ENCODE results near the gene EPN1. TPM values are rescaled to one million over a fixed set of nuclear protein-coding genes. Genes with fewer than 3 reads are reported as not detected.
A peak's percentile ranks its signal among the peaks of the same experiment; 100 is the strongest.

EPN1 gene
- total and polyA plus RNA-seq, 5 donors = 175 to 232 (median 205) TPM

DNA sequence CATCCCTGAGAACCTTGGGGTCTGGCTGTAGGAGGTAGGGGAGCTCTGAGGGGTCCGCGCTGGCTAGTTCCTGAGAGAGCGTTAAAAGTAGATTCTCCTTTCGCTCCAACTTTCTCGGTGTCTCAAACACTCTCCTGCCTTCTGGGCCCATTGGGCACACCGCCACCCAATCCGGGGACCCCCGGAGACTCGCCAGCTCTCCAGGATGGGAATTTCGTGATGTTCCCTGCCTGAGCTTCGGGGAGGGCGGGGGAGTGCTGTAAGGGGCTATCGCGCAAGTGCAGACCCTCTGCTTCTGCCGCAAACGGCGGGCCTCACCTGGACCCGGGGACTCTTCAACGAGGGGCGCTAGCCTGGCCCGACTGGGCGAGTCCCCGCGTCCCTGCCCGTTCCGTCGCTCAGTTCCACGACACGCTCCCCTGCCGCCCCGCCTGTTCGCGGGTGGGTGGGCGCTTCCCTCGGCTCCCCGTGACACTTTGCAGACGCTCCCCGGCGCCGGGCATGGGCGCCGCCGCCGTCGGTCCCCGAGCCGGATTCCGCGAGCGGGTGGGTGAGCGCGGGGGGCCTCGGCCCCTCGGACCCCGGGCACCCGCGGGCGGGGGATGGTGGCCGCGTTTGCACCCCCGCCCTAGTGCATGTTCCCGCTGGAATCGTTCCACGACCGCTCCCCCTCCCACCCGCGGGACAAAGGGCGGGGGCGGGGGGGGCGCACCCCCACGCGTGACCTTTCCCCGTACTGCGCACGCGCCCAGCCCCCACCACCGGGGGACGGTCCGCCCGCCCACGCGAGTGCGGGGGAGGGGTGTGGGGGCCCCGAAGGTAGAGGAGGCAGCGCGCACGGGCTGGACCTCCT lies 27.1 kb upstream of the EPN1 start, which contains the start of gene CCDC106:
Gene CCDC106 (plus strand): TSS at position 481 of the 853 bp plus-strand sequence. CDS start 835 bp downstream, outside the sequence.
- Histone ChIP-seq H3K4me1 (ENCODE audit: control insufficient read depth, insufficient read depth, low read length) (no peaks in the 10 kb centered on the region), H3K9me3 (ENCODE audit: control insufficient read depth, low read length) (no peaks in the 10 kb centered on the region), H3K4me3 (ENCODE audit: low read length) (peak within 1 kb of the TSS; percentile 65), H3K27ac (ENCODE audit: low read length) (peak within 1 kb of the TSS; percentile 39), H3K27me3 (ENCODE audit: control insufficient read depth, insufficient read depth) (no peaks in the 10 kb centered on the region)
- intact Hi-C loops (cut with DNase I) = no loop called here
- DNase-seq (peak; percentile 80 to 91 (median 90)), ATAC-seq (peak; percentile 49 to 52)
- WGBS = under 1% methylated on average over 87 of the region's 87 CpGs

DNA sequence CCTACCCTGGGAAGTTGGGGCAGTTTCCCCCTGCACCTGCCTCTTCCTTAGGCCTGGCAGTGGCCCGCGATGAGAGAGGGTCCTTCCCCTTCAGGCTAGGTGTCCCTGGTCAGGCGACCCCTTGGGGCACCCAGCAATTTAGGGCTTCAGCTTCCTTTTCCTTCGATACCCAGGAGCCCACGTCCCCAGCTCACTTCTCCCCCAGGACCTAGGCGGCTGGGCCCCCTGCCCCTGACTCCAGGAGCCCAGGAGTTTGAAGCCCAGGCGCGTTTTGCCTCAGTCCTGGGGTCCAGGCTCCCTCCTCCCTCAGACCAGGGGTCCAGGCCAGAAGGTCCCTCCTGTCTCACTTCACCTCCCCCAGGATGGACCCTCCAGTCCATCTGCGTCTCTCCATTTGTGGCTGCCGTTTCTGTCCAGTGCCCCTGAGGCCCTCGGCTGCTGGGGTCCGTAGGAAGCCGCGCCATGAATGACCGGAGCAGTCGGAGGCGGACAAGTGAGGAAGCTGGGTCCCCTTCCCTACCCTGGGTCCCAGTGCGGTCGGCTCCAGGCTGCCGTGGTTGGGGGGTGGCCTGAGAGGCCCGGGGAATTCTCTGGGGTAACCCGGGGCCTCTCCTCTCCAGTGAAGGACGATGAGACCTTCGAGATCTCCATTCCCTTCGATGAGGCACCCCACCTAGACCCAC lies 26.3 kb upstream of the EPN1 start:
- DNase-seq (no peak), ATAC-seq (no peak)
- no peaks in the 10 kb centered on the region for H3K9me3 ChIP-seq (ENCODE audit: control insufficient read depth, low read length)
- WGBS = 18% methylated on average over 25 of the region's 25 CpGs
- H3K4me3 ChIP-seq (ENCODE audit: low read length) = peak overlapping the region; percentile 65
- peak overlapping the region; percentile 39 for H3K27ac ChIP-seq (ENCODE audit: low read length)
- intact Hi-C loops (cut with DNase I) = no loop called here
- no peaks in the 10 kb centered on the region for H3K27me3 ChIP-seq (ENCODE audit: control insufficient read depth, insufficient read depth)
- no peaks in the 10 kb centered on the region for H3K4me1 ChIP-seq (ENCODE audit: control insufficient read depth, insufficient read depth, low read length)

DNA sequence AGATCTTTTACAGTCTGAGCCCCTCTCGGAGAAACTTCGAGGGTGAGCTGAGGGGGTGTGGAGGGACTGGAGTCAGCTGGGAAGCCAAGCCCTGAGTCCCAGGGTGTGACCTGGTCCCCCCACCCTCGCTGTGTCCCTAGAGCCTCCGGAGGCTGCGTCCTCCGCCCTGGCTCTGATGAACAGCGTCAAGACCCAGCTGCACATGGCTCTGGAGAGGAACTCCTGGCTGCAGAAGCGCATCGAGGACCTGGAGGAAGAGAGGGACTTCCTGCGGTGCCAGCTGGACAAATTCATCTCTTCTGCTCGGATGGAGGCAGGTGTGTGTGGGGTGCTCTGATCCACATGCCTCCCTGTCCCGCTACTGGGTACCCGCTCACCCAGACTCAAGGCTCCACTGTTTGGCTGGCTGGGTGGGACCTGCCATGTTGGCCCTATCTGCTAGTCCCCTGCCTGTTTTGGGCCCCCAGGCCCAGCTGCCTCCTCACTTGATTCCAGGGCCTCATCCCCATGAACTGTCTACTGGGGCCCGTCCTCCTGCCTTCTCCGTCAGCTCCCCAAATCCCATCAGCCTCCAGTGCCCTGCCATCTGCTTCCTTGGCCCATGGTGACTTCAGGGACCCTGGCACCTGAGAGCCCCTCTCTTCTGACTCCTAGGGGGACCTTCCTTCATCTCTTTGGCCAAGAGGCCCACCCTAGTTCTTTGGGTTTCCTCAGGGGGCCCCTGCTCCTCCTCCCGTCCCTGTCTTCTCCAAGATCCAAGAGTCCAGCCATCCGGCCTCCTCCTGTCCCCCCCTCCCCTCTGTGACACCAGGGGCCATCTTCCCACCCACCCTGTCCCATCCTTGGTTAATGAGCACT lies 25.5 kb upstream of the EPN1 start:
- peak overlapping the region; percentile 65 for H3K4me3 ChIP-seq (ENCODE audit: low read length)
- no peak overlapping the region for H3K27ac ChIP-seq (ENCODE audit: low read length)
- H3K27me3 ChIP-seq (ENCODE audit: control insufficient read depth, insufficient read depth) = no peaks in the 10 kb centered on the region
- H3K4me1 ChIP-seq (ENCODE audit: control insufficient read depth, insufficient read depth, low read length) = no peaks in the 10 kb centered on the region
- DNase-seq = peak in 1 of 3 donors; percentile 46
- H3K9me3 ChIP-seq (ENCODE audit: control insufficient read depth, low read length) = no peaks in the 10 kb centered on the region
- ATAC-seq = no peak
- intact Hi-C loops (cut with DNase I) = no loop called here
- 79% methylated on average over 17 of the region's 17 CpGs for WGBS

DNA sequence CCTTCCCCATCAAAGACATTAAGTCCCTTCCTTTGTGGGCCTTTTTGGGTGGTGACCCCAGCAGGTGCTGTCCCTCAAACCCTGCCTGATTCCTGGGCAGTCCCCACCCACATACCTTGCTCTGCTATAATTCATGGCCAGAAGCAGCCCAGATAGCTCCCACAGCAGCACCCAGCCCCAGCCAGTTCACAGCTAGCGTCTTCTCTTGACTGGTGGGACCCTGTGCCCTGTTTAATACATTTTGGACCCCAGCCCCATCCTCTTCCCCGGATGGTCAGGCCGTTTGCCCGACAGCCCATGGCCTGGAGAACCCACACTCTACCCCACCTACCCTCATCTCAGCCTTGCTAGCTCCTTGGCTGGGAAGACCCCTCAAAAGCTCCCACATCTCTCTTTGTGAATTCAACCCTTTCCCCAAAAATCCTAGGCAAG lies 24.9 kb upstream of the EPN1 start:
- intact Hi-C loops (cut with DNase I) = no loop called here
- DNase-seq (peak in 1 of 3 donors; percentile 14), ATAC-seq (no peak)
- WGBS = 89% methylated on average over 4 of the region's 4 CpGs
- H3K27ac ChIP-seq (ENCODE audit: low read length) = no peak overlapping the region
- no peaks in the 10 kb centered on the region for H3K4me1 ChIP-seq (ENCODE audit: control insufficient read depth, insufficient read depth, low read length)
- H3K9me3 ChIP-seq (ENCODE audit: control insufficient read depth, low read length) = no peaks in the 10 kb centered on the region
- no peaks in the 10 kb centered on the region for H3K27me3 ChIP-seq (ENCODE audit: control insufficient read depth, insufficient read depth)
- H3K4me3 ChIP-seq (ENCODE audit: low read length) = no peak overlapping the region

DNA sequence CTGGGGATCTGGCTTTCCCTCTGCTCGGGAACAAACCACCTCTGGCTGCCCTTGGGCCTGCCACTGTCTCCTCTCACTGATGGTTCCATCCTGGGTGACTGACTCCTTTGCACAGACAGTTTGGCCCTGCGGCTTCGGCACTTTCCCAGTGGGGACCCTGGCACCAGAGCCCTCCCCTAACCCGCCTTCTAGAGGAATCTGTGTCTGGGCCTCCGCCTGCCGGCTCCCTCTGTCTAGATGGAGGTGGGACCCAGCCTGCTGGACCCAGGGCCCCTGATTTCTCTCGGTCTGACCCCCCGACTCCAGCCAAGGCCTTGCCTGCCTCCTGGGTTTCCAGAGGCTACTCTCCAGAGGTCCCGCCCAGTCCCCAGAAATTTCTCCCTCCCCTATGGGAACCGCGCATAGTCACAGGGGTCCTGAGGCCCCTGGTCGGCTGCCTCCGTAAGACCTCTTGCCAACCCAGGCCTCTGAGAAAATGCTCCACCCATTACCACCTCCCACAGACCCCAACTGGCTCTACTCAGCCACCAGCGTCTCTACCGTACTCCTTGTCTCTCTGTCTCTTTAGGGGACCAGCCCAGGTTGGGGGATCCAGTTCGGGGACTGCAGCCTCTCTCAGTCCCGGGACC lies 24.3 kb upstream of the EPN1 start:
- WGBS = 92% methylated on average over 17 of the region's 17 CpGs
- intact Hi-C loops (cut with DNase I) = no loop called here
- no peaks in the 10 kb centered on the region for H3K4me1 ChIP-seq (ENCODE audit: control insufficient read depth, insufficient read depth, low read length)

DNA sequence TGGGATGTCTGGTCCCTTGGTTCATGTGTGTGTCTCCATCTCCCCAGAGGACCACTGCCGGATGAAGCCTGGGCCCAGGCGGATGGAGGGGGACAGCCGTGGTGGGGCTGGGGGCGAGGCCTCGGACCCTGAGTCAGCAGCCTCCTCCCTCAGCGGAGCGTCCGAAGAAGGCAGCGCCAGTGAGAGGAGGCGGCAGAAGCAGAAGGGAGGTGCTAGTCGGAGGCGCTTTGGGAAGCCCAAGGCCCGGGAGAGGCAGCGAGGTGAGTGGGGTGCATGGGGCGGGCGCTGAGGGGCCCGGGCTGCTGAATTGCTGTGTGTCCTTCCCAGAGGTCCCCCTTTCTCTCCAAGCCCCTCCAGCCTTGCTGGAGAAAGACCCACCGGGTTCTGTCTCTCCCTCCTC lies 23.8 kb upstream of the EPN1 start:
- intact Hi-C loops (cut with DNase I) = no loop called here
- Histone ChIP-seq H3K4me1 (ENCODE audit: control insufficient read depth, insufficient read depth, low read length) (no peaks in the 10 kb centered on the region), H3K4me3 (ENCODE audit: low read length) (no peak overlapping the region), H3K27ac (ENCODE audit: low read length) (no peak overlapping the region), H3K27me3 (ENCODE audit: control insufficient read depth, insufficient read depth) (no peaks in the 10 kb centered on the region), H3K9me3 (ENCODE audit: control insufficient read depth, low read length) (no peaks in the 10 kb centered on the region)
- ATAC-seq (no peak), DNase-seq (no peak)
- 81% methylated on average over 18 of the region's 18 CpGs for WGBS

More for the DNA sequence above, 24.3 kb upstream of the EPN1 start:
- no peak overlapping the region for H3K4me3 ChIP-seq (ENCODE audit: low read length)
- no peaks in the 10 kb centered on the region for H3K27me3 ChIP-seq (ENCODE audit: control insufficient read depth, insufficient read depth)
- H3K9me3 ChIP-seq (ENCODE audit: control insufficient read depth, low read length) = no peaks in the 10 kb centered on the region
- ATAC-seq (no peak), DNase-seq (peak in 1 of 3 donors; percentile 64)
- no peak overlapping the region for H3K27ac ChIP-seq (ENCODE audit: low read length)

DNA sequence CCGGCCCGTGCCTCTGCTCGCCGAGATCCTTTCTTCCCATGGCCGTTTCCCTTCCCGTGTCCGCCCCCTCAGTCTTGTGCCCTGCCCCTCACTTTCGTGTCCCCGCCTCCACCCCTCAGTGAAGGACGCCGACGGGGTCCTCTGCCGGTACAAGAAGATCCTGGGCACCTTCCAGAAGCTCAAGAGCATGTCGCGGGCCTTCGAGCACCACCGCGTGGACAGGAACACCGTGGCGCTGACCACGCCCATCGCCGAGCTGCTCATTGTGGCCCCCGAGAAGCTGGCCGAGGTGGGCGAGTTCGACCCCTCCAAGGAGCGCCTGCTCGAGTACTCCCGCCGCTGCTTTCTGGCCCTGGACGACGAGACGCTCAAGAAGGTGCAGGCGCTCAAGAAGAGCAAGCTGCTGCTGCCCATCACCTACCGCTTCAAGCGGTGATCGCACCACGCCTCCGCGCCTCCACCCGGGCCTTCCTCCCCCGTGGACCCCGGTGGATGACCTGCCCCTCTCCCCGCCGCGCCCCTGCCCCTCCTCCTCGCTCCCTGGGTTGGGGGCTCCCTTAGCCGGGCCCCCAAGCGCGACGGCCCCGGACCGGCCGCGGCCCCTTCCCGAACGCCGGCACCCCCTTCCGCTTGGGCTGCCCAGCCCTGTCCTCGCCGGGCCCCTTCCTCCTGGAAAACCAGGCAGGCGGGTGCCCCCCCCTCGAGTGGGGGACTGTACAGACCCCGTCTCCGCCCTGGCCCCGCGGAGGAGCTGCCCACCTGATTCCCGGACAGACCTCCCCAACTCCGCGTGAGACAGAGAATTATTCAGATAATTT lies 22.5 kb upstream of the EPN1 start:
- ATAC-seq = no peak
- Histone ChIP-seq H3K4me1 (ENCODE audit: control insufficient read depth, insufficient read depth, low read length) (peaks cover 9% of the 10 kb centered on the region), H3K9me3 (ENCODE audit: control insufficient read depth, low read length) (no peaks in the 10 kb centered on the region), H3K27ac (ENCODE audit: low read length) (no peak overlapping the region), H3K4me3 (ENCODE audit: low read length) (no peak overlapping the region), H3K27me3 (ENCODE audit: control insufficient read depth, insufficient read depth) (no peaks in the 10 kb centered on the region)
- 73% methylated on average over 71 of the region's 71 CpGs for WGBS
- intact Hi-C loops (cut with DNase I) = no loop called here
- DNase-seq = peak in 2 of 3 donors; percentile 75 to 82

DNA sequence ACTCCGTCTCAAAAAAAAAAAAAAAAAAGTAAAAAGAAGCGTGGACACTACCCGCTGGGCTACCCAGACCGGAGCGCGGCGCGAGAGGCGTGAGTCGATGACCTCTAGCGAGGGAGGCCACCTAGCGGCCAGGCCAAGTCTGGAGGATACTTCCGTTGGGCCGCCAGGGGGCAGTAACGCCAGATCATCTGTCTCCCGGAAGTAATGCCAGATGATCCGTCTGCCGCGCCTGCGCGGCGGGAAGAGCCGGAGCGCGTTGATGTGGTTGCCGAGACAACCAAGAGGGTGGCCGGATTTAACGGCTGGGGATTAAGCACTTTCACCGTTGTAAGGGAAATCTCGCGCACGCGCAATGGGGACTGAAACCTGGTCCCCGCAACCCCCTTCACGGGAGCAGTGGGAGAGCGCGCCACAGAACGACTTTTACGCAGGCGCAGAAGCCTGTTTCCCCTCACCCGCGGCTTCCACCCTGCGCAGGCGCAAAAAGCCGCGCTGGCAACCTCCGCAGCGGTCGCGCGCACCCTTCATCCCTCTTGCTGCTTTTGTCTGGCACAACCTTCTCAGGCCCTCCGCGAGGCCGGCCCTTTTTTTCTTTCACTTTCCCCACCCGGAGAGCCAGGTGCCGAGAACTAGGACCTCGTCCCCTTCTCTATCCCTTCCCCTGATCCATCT lies 21.2 kb upstream of the EPN1 start:
- Histone ChIP-seq H3K4me3 (ENCODE audit: low read length) (peak overlapping the region; percentile 92), H3K27me3 (ENCODE audit: control insufficient read depth, insufficient read depth) (no peaks in the 10 kb centered on the region), H3K27ac (ENCODE audit: low read length) (peak overlapping the region; percentile 99), H3K9me3 (ENCODE audit: control insufficient read depth, low read length) (no peaks in the 10 kb centered on the region), H3K4me1 (ENCODE audit: control insufficient read depth, insufficient read depth, low read length) (peaks cover 14% of the 10 kb centered on the region)
- intact Hi-C loops (cut with DNase I) = no loop called here
- DNase-seq (peak; percentile 98 to 99 (median 99)), ATAC-seq (peak; percentile 72 to 75)
- WGBS = under 1% methylated on average over 57 of the region's 57 CpGs

DNA sequence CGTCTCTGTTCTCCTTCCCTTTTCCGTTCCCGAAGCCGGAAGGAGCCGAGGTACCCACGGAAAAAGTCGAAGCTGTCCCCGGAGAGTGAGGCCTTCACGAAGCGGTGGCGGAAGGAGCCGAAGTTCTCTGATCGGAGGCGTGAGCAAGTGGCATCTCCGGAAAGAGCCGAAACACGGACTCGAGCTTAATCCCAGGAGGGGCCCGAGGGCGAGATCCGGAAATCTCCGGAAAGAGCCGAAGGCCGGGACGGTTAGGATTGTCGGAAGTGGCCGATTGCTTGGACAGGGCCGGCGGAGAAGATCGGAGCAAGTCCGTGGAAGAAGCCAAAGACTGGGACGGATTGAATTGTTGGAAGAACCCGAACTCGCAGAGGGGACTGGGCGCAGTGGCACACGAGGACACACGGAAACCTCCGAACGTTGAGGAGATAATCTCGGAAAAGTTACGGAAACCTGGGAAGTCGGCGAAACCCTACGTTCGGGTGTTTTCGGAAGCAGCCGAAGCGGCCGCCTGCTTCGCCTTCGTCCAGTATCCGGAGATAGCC lies 20.6 kb upstream of the EPN1 start:
- DNase-seq (peak; percentile 99 to 100 (median 100)), ATAC-seq (peak; percentile 80 to 84)
- intact Hi-C loops (cut with DNase I) = no loop called here
- Histone ChIP-seq H3K9me3 (ENCODE audit: control insufficient read depth, low read length) (no peaks in the 10 kb centered on the region), H3K27ac (ENCODE audit: low read length) (peak overlapping the region; percentile 99), H3K4me1 (ENCODE audit: control insufficient read depth, insufficient read depth, low read length) (peaks cover 14% of the 10 kb centered on the region), H3K27me3 (ENCODE audit: control insufficient read depth, insufficient read depth) (no peaks in the 10 kb centered on the region), H3K4me3 (ENCODE audit: low read length) (peak overlapping the region; percentile 92)
- whole genome bisulfite sequencing = under 1% methylated on average over 52 of the region's 52 CpGs
